ENCODE data around the gene ENC1.

ENC1 gene

GRCh38 chr5:74599148-74599547 is 41.4 kb downstream of the ENC1 start:
- no peak for DNase-seq

GRCh38 chr5:74598731-74599130 is 41.8 kb downstream of the ENC1 start:
- no peak for DNase-seq

GRCh38 chr5:74596927-74597326 is 43.6 kb downstream of the ENC1 start:
- no peak for DNase-seq

GRCh38 chr5:74595143-74595925 is 45.2 kb downstream of the ENC1 start:
- DNase-seq: no peak

GRCh38 chr5:74594137-74595040 is 46.1 kb downstream of the ENC1 start:
- DNase-seq: no peak

GRCh38 chr5:74589204-74590056 is 51.1 kb downstream of the ENC1 start:
- no peak for DNase-seq

- DNase-seq: no peak
Observed at GRCh38 chr5:74588415-74588814, 52.1 kb downstream of the ENC1 start.

GRCh38 chr5:74587890-74588289 is 52.6 kb downstream of the ENC1 start:
- DNase-seq: no peak

- no peak for DNase-seq
Observed at GRCh38 chr5:74587300-74587699, 53.2 kb downstream of the ENC1 start.

- DNase-seq: no peak
Observed at GRCh38 chr5:74586856-74587255, 53.7 kb downstream of the ENC1 start.

GRCh38 chr5:74582853-74583252 is 57.7 kb downstream of the ENC1 start:
- no peak for DNase-seq

GRCh38 chr5:74581988-74582365 is 58.6 kb downstream of the ENC1 start:
- DNase-seq: no peak

- no peak for DNase-seq
Observed at GRCh38 chr5:74580729-74581109, 59.8 kb downstream of the ENC1 start.

- peak; percentile 10 for DNase-seq
Observed at GRCh38 chr5:74579215-74579614, 61.3 kb downstream of the ENC1 start.

GRCh38 chr5:74578356-74579044 is 62.0 kb downstream of the ENC1 start:
- no peak for DNase-seq

Measured in activated gamma-delta T cell treated with Interleukin-2 at 50 U/mL for 16 hours (primary cell).